Lung (tissue), 12 donors: Measurements from ENCODE around the gene INTS3. TPM values are rescaled to one million over a fixed set of nuclear protein-coding genes. Genes with fewer than 3 reads are reported as not detected.

Experiments used
- ATAC-seq: fragments of 200-7000 bp; cut with Tn5 transposase; one replicate; pipeline ENCODE4 v1.9.1; 2020; ENCODE audit warnings: moderate number of reproducible peaks; ENCODE audit not compliant: insufficient read depth, low FRiP score
- DNase-seq, 3 donors: peaks; one replicate each; pipeline ENCODE4 v3.0.0-alpha.2; 2013 to 2017
- H3K27ac ChIP-seq, 2 donors: one replicate each; pipeline ENCODE4 v1.5.1; 2013; ENCODE audit warnings: mild to moderate bottlenecking in 2 of 2, moderate library complexity in 2 of 2, control low read depth in 1 of 2, inconsistent platforms in 1 of 2, low read depth in 1 of 2, low read length in 1 of 2
- H3K27me3 ChIP-seq, 3 donors: one replicate each; pipeline ENCODE4 v1.5.1; 2013; ENCODE audit warnings: low read length in 2 of 3; ENCODE audit not compliant: control insufficient read depth in 3 of 3, insufficient read depth in 3 of 3
- H3K36me3 ChIP-seq, 4 donors: one replicate each; pipeline ENCODE4 v1.5.1; 2013; ENCODE audit warnings: low read length in 4 of 4, mild to moderate bottlenecking in 1 of 4, moderate library complexity in 1 of 4; ENCODE audit not compliant: control insufficient read depth in 4 of 4, insufficient read depth in 4 of 4
- H3K4me1 ChIP-seq, 5 donors: one replicate each; pipeline ENCODE4 v1.5.1; 2013; ENCODE audit warnings: low read length in 5 of 5, mild to moderate bottlenecking in 2 of 5, moderate library complexity in 1 of 5; ENCODE audit not compliant: control insufficient read depth in 5 of 5, insufficient read depth in 5 of 5
- H3K4me3 ChIP-seq: one replicate; pipeline ENCODE4 v1.5.1; 2013; ENCODE audit warnings: mild to moderate bottlenecking, control low read depth, moderate library complexity
- H3K9ac ChIP-seq, 2 donors: one replicate each; pipeline ENCODE4 v1.5.1; 2013; ENCODE audit warnings: low read length in 2 of 2, control low read depth in 1 of 2; ENCODE audit not compliant: insufficient read depth in 1 of 2
- H3K9me3 ChIP-seq, 4 donors: one replicate each; pipeline ENCODE4 v1.5.1; 2013; ENCODE audit warnings: low read length in 3 of 4, mild to moderate bottlenecking in 1 of 4, moderate library complexity in 1 of 4; ENCODE audit not compliant: control insufficient read depth in 4 of 4, insufficient read depth in 3 of 4
- CTCF ChIP-seq: IDR thresholded peaks from 2 replicates; pipeline ENCODE4 v1.5.1; 2012; ENCODE audit warnings: mild to moderate bottlenecking; ENCODE audit errors: control extremely low read depth, extremely low read depth
- WGBS, 2 donors: extraction: QIAGEN DNeasy Blood & Tissue Kit; methylation state at CpG; one replicate each; pipeline ENCODE4 v1.1.7; 2013; 5-methylcytosine and 5-hydroxymethylcytosine counted together
- polyA plus RNA-seq, 2 donors: library from polyadenylated mRNA; stranded (reverse); fragments of 200-250 nt; gene quantifications; one replicate each; pipeline ENCODE4 v1.2.1, GENCODE V29; 2013
- total RNA-seq, 2 donors: library from RNA; depleted of rRNA in 1 of 2; stranded (reverse); fragments of >200 nt in 1 of 2; gene quantifications; one replicate each; pipeline ENCODE4 v1.2.1, GENCODE V29; 2014 to 2021
- donor health status: control.
- donor health status: control.
- donor health status: Bipolar disorder and iron deficiency.
- donor health status: healthy.
- donor health status: DM: yes; HTN: yes; CAD: no.

INTS3 gene
- total and polyA plus RNA-seq, 4 donors = 31.3 to 70.4 (median 51.0) TPM

GRCh38 chr1:153735090-153735420 is 7.2 kb downstream of the INTS3 start:
- DNase-seq = no peak
- 89 to 92% methylated on average over 3 of the region's 3 CpGs for WGBS, 2 donors
- peaks cover 3 to 15% (median 5%) of the 10 kb centered on the region in 5 donors for H3K4me1 ChIP-seq

GRCh38 chr1:153741986-153742385 is 14.1 kb downstream of the INTS3 start:
- DNase-seq = no peak
- H3K27me3 ChIP-seq = no peaks in the 10 kb centered on the region
- ATAC-seq = no peak
- H3K4me1 ChIP-seq = peaks cover 0 to 5% (median 0%) of the 10 kb centered on the region in 5 donors
- H3K4me3 ChIP-seq = no peak overlapping the region
- no peak overlapping the region for H3K9ac ChIP-seq
- 58 to 85% methylated on average over 2 of the region's 2 CpGs for whole genome bisulfite sequencing, 2 donors
- no peak for TF ChIP-seq CTCF
- peak overlapping the region in 1 of 2 donors; percentile 53 for H3K27ac ChIP-seq
- H3K36me3 ChIP-seq = peaks cover 25 to 57% (median 29%) of the 10 kb centered on the region in 4 donors
- H3K9me3 ChIP-seq = no peaks in the 10 kb centered on the region

More at GRCh38 chr1:153735090-153735420, 7.2 kb downstream of the INTS3 start:
- Histone ChIP-seq H3K9me3 (no peaks in the 10 kb centered on the region), H3K27me3 (no peaks in the 10 kb centered on the region), H3K27ac (peak overlapping the region in 1 of 2 donors; percentile 20), H3K9ac (no peak overlapping the region), H3K4me3 (no peak overlapping the region), H3K36me3 (peaks cover 0 to 5% (median 4%) of the 10 kb centered on the region in 4 donors)
- no peak for TF ChIP-seq CTCF
- no peak for ATAC-seq

- Histone ChIP-seq H3K36me3 (peaks cover 28 to 60% (median 34%) of the 10 kb centered on the region in 4 donors), H3K9me3 (no peaks in the 10 kb centered on the region), H3K4me1 (peaks cover 0 to 5% (median 0%) of the 10 kb centered on the region in 5 donors), H3K4me3 (no peak overlapping the region), H3K9ac (no peak overlapping the region), H3K27ac (peak overlapping the region in 1 of 2 donors; percentile 64), H3K27me3 (no peaks in the 10 kb centered on the region)
- 61 to 65% methylated on average over 5 of the region's 5 CpGs for WGBS, 2 donors
- ATAC-seq (peak; percentile 72), DNase-seq (no peak)
- TF ChIP-seq CTCF = no peak
Observed at GRCh38 chr1:153742411-153743142, 14.7 kb downstream of the INTS3 start.
